Left ventricle myocardium superior (tissue), 1 donor: ENCODE data around the gene ITIH5. TPM values are rescaled to one million over a fixed set of nuclear protein-coding genes. Genes with fewer than 3 reads are reported as not detected.
"Not testable (repeated sequence)": the region's sequence is repeated elsewhere in the genome, so short reads cannot be mapped to it uniquely, and the experiment has no call there.

Experiments
- ATAC-seq: fragments of 200-7000 bp; cut with Tn5 transposase; one replicate; pipeline ENCODE4 v1.9.1; 2020; ENCODE audit warnings: mild to moderate bottlenecking, moderate library complexity
- DNase-seq: peaks from one replicate; pipeline ENCODE4 v3.0.0-alpha.2; 2020
- intact Hi-C: fragments of 100-400 bp; cut with micrococcal nuclease; formaldehyde crosslinking; loops from one replicate; pipeline ENCODE4 v1.11.0; 2022
- long read RNA-seq: library from polyadenylated mRNA; unstranded; transcript quantifications from one replicate; pipeline ENCODE4 v2.0.0, GENCODE V29; 2021
- total RNA-seq: library from RNA; stranded (reverse); fragmentation: NEBNext Ultra II Directional; extraction: Animal tissue kit (Norgen Biotek cat#: 25700); gene quantifications from one replicate; pipeline ENCODE4 v1.2.1, GENCODE V29; 2021
- donor health status: DM: no; HTN: yes; CAD: no; lungs with severe emphysema.

Gene ITIH5
- 8.5 TPM for total RNA-seq
- long read RNA-seq, full-length matches to known transcripts = 9 of 19 reads
- long read RNA-seq, partial matches to known transcripts = 5 of 19 reads
- long read RNA-seq, other reads (novel, unspliced or antisense) = 5 of 19 reads

GRCh38 chr10:7666253-7667023 lies at the start of gene ITIH5:
TSS of gene ITIH5 (minus strand) at chr10:7666966. CDS start at chr10:7666892, 74 bp downstream.
- ATAC-seq (peak; percentile 74), DNase-seq (peak; percentile 60)
- intact Hi-C loops = no loop called here

GRCh38 chr10:7715515-7715914 lies 48.7 kb upstream of the ITIH5 start:
- DNase-seq = no peak
- intact Hi-C loops = no loop called here
- no peak for ATAC-seq

GRCh38 chr10:7711075-7711474 lies 44.3 kb upstream of the ITIH5 start:
- ATAC-seq, DNase-seq, intact Hi-C loops: not testable (repeated sequence)

- DNase-seq (no peak), ATAC-seq (no peak)
- intact Hi-C loops = no loop called here
Observed at GRCh38 chr10:7710446-7710845, 43.7 kb upstream of the ITIH5 start.

GRCh38 chr10:7708832-7709231 lies 42.1 kb upstream of the ITIH5 start:
- ATAC-seq = no peak
- no peak for DNase-seq
- intact Hi-C loops = no loop called here

- ATAC-seq (no peak), DNase-seq (no peak)
- intact Hi-C loops = no loop called here
Observed at GRCh38 chr10:7707858-7708622, 41.3 kb upstream of the ITIH5 start.

GRCh38 chr10:7707102-7707501 lies 40.3 kb upstream of the ITIH5 start:
- DNase-seq (no peak), ATAC-seq (no peak)

GRCh38 chr10:7706534-7707073 lies 39.8 kb upstream of the ITIH5 start:
- no peak for DNase-seq
- intact Hi-C loops = no loop called here
- no peak for ATAC-seq

More at GRCh38 chr10:7707102-7707501, 40.3 kb upstream of the ITIH5 start:
- intact Hi-C loops = no loop called here

- no peak for DNase-seq
- intact Hi-C loops = no loop called here
- ATAC-seq = no peak
Observed at GRCh38 chr10:7705341-7705740, 38.6 kb upstream of the ITIH5 start.

GRCh38 chr10:7704071-7705016 lies 37.6 kb upstream of the ITIH5 start:
- intact Hi-C loops = no loop called here
- DNase-seq = no peak
- no peak for ATAC-seq

GRCh38 chr10:7703140-7703539 lies 36.4 kb upstream of the ITIH5 start, which contains the start of gene ITIH2:
TSS of gene ITIH2 (plus strand) at chr10:7703316. CDS start at chr10:7703435, 119 bp downstream.
- intact Hi-C loops = no loop called here
- DNase-seq (no peak), ATAC-seq (no peak)

GRCh38 chr10:7702288-7702812 lies 35.6 kb upstream of the ITIH5 start:
- no peak for ATAC-seq
- DNase-seq = no peak
- intact Hi-C loops = no loop called here

GRCh38 chr10:7701158-7701742 lies 34.5 kb upstream of the ITIH5 start:
- DNase-seq (no peak), ATAC-seq (no peak)
- intact Hi-C loops = no loop called here

GRCh38 chr10:7700577-7701125 lies 33.9 kb upstream of the ITIH5 start:
- ATAC-seq (no peak), DNase-seq (no peak)
- intact Hi-C loops = no loop called here

- intact Hi-C loops = no loop called here
- ATAC-seq = peak; percentile 59
Observed at GRCh38 chr10:7697426-7697825, 30.7 kb upstream of the ITIH5 start.

GRCh38 chr10:7696545-7696944 lies 29.8 kb upstream of the ITIH5 start:
- intact Hi-C loops = no loop called here
- peak; percentile 96 for ATAC-seq
- DNase-seq = peak; percentile 69

More at GRCh38 chr10:7697426-7697825, 30.7 kb upstream of the ITIH5 start:
- no peak for DNase-seq

- ATAC-seq, intact Hi-C loops, DNase-seq: not testable (repeated sequence)
Observed at GRCh38 chr10:7693194-7693593, 26.4 kb upstream of the ITIH5 start.

GRCh38 chr10:7692368-7692767 lies 25.6 kb upstream of the ITIH5 start:
- intact Hi-C loops, DNase-seq, ATAC-seq: not testable (repeated sequence)
